GM21381 (cell line): ENCODE data around the gene GNL2.

ENCODE experiments used
- ATAC-seq: cut with Tn5 transposase; IDR thresholded peaks from one replicate; pipeline ENCODE4 v1.9.1; 2021; ENCODE audit warnings: mild to moderate bottlenecking, moderate library complexity; ENCODE audit not compliant: unreplicated experiment

Gene GNL2

DNA sequence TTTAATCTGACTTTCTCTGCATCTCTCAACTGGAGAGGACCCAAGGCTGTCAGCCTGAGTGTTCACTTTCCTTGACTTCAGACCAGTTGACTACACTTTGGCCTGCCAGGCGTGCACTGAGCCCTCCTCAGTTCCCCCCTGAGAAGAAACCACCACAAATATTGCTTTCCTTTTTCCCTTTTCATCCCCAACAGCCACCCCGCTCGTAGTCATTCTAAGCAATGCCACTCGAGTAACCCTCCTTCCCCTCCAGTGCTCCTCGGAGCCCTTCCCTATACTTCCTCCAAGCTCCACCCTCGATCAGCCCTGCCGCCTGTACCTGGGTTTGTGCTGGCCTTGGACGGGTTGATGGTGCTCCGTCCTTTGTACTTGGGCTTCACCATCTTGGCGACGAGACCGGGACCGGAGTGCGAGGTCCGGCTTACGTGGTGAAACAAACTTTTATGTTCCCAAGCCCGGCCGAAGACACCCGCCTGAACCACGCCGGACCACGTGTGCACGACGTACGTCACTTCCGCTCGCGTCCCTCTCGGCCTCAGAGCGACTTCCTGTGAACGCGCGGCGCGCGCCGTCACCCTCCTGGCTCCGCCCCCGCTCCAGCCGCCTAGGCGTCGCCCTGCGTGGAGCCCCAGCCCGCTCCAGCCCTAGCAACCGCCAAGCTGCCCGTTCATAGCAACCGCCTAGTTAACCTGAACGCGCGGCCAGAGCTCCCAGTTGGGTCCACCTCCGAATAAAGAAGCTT, at the start of gene GNL2:
TSS of gene GNL2 (minus strand) at position 498 of the 742 bp plus-strand sequence. CDS start at position 383, 115 bp downstream.
- ATAC-seq: peak; percentile 99

DNA sequence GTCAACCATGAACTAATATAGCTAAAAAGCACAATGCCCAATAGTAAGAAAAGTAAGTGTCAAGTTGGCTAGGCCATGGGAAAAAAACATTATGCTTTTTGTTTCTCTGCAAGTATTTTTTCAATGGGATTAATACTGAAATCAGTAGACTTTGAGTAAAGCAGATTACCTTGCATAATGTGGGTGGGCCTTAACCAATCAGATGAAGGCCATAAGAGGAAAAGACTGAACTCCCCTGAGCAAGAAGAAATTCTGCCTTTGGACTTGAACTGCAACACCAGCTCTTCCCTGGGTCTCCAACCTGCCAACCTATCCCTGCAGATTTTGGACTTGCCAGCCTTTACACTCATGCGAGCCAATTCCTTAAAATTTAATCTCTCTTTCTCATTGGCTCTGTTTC, 45.3 kb upstream of the GNL2 start:
- no peak for ATAC-seq

DNA sequence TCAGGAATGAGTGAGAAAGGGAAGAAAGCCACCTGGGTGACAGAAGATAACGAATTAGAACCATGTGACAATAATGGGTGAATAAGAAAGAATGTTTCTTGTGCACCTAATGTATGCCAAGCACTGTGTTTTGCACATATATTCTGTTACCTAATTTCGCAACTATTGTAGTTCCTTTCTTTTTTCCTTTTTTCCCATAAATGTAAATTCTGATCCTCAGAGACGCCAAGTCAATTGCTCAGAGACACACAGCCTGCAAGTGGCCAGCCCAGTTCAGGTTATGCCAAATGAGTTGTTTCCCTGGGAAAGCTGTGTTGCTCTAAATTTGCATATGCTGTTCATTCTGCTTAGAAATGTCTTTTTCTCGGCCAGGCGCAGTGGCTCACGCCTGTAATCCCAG, 40.7 kb upstream of the GNL2 start:
- ATAC-seq: no peak

DNA sequence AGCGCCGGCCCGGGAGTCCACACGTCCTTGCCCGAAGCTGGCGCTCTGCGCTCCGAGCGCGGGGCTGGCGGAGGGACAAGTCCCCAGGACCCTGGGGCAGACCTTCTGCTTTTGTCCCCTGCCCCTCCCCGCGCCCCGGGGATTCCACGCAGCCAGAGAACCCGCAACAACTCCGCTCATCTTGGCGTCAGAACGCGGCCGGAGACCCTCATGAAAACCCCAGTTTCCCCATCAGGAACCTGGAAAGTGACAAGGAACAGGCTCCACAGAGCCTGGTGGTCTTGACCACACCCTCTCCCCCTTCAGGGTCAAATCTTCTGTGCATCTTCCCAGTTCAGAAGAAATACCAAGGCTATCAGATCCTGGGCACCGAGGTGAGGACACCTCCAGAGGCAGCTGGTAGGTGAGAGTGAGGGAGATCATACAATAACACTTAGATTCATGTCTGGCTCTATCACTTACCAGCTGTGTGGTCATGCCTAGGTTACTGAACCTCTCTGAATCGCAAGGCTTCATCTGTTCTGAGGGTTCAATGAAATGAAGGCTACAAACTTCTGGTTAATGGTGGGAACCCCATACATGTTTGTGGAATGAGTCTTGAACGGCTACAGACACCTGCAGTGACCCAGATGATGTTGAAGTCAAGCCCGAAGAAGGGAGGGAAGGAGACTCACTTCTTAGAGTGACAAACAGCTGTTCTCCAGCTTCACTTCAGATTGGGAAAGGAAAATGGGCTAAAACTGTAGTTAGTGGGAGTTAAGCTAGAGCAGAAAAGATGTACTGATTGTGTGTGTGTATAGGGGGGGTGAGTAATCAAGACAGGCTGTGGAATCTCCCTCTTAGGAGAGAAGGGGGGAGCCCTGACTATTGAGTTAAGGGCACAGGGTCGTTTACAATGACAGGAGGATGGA, 39.5 kb upstream of the GNL2 start:
- ATAC-seq: no peak

DNA sequence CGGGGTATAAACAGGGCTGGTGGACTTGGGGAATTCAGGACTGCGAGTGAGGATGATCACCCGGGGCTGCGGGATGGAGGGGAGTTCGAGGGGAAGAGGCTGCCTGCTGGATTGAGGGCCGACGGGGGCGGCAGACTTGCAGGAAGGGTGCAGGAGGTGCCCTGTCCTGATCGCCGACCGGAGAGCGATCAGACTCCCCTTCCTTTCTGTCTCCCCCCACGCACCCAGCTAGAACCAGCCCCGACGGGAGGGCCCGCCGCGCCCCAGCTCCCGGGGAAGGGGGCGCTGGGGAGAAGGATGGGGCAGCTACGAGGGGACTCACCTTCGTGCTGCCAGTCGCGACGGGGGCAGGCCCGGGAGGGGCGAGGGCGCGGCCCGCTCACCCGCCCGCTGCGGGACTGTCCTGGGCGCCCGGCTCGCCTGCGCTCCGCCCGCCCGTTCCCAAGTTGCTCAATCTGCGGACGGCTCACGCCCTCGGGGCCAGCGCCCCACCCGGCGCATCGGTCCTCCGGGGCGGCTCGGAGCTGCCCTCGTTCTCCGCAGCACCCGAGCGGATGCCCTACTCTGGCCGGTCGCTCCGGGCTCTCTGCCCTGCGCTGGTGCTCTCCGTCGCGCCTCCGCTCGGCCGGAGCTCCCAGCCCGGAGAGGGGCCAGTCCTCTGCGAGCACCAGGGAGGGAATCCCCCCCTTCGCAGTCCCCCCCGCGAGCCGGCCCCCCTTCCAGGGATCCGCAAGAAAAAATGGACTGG, 38.7 kb upstream of the GNL2 start, which contains the start of gene RSPO1:
TSS of gene RSPO1 (minus strand) at position 649 of the 748 bp plus-strand sequence. CDS start 5,231 bp downstream, outside the sequence.
- ATAC-seq: no peak

DNA sequence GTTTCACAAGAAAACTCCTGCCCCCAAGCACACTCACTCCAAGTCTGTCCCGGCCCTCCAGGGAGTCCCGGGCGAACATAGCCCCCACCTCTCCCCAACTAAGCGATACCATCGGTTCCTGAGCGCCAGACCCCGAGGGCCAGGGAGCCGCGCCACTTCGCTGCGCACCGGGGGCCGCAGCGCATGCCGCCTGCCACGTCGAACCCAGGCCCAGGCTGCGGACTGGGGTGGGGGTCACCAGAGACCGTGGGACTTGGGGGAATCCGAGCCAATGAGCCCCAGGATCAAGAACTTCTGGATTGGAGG, 38.2 kb upstream of the GNL2 start:
- ATAC-seq: no peak

DNA sequence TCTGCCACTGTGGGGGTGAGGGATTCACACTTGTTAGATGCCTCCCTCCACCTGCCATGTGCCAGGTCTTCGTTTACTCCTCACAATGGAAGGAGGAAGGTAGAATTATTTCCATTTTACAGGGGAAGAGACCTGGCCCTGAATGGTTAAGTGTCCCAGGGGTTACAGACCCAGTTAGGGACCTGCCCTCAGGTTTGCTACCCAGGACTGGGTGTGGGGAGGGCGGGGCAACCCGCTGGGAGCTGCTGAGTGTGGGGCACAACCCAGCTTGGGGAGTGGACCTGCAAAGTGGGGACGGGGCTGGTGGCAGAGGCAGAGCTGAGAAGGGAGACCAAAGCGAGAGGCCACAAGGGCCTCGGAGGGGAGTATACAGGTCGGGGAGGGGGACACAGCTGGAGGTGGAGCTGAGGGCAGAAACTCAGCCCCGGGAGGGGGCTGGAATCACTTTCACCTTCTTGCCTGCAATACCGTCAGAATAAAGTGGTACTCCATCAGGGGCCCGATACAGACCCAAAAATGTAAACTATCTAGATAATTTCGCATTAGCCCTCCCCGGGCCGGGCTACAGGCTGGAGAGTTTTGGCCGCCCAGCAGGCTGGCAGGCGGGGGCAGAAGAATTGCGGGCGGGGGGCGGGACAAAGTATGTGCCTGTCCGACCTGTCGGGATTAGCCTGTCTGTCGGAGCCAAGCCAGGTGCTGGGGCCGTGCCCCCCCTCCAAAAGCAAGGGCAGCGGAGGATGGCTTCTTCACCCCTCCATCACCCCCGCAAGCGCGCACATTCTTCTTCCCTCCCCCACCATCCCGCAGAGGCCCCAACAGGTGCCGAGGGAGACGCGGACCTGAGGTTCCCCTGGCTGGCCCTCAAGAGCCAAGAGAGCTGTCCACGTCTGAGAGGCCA, 37.6 kb upstream of the GNL2 start:
- no peak for ATAC-seq

DNA sequence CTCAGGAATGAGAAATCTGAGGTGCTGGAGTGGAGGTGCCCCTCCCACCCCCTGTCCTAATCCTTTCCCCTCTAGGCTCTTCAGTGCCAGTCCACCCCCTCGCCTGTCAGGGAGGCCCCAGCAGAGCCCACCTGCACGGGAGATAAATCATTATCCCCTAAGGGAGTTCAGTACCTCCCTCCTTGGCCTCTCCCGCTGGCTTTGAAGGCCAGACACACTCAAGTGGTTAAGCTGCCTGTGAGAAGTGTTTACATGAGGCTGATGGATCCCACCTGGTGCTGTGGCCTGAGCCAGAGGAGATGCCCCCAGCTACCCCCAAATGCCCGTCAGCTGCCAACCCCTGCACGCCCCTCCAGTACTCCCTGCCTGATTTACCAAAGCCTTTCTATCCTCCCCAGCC, 35.3 kb upstream of the GNL2 start:
- no peak for ATAC-seq

DNA sequence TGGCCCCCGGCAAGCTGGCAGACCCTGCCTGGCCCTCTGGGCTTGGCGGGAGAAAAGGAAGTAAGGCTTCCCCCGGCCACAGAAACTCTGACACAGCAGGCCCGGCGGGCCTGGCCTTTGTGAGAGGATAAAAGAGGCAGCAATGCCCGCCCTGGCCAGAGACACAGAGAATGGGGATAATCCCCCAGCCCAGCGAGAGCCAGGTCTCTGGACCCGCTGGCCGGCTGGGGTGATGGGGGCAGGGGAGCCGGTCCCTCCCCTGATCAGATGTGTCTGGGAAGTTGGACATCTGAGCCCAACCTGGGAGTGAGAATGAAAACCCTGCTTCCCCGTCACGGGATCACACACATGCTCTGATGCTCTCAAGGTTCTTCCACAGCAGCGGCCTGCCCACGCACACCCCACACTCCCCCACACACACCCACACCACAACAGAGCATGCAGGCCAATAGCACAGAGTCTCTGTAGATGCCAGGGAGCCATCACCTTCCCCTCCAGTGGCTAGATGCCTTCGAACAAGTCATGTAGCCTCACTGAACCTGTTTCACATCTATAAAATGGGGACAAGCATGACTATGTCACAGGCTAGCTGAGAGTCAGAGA, 34.8 kb upstream of the GNL2 start:
- no peak for ATAC-seq

DNA sequence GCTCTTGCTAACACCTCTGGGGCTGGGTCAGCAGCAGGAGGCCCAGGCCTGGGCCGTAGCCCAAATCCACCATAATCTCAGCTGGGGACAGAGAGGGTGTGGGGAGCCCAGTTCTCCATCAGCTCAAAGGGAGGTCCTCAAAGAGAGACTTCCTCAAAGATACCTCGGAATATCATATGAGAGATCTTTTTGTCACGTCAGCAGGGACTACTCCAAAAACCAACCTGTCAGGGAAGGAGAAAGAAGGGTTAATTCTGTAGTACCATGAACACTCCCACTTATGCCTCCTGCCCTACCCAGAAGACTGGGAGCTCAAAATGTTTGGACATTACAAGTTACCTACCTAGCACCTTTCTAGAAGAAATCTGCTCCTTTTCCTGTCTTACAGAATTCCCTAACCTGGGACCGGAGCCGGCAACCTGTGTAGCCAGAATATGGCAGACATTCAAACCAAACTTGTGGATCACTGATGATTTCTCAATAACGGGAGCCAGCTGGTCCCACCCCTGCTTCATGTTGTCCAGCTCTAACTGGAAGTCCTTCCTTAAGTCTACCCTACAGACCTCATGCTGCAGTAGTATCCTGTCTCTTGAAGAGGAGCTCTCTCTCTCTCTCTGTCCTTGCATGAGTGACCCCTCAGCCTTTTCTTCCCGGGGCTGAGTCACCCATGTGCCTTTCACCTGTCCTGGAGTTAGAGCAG, 34.1 kb upstream of the GNL2 start:
- ATAC-seq: no peak

DNA sequence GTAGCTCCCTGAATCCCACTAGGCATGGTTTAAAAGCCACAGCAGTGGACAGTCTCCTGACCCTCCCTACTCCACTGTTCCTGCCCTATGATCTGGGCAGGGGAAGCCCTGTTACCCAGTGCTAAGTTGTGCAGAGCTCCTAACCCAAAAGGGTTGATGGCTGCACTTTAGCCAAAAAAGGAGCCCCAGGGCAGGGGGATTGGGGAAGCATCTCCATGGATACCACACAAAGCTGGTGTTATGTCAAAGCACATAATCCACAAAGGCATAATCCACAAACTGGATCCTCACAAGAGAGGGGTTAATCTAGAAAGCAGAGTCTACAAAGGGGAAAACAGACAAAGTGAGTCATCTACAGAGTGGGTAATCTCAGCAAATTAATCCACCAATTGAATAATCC, 33.3 kb upstream of the GNL2 start:
- no peak for ATAC-seq

DNA sequence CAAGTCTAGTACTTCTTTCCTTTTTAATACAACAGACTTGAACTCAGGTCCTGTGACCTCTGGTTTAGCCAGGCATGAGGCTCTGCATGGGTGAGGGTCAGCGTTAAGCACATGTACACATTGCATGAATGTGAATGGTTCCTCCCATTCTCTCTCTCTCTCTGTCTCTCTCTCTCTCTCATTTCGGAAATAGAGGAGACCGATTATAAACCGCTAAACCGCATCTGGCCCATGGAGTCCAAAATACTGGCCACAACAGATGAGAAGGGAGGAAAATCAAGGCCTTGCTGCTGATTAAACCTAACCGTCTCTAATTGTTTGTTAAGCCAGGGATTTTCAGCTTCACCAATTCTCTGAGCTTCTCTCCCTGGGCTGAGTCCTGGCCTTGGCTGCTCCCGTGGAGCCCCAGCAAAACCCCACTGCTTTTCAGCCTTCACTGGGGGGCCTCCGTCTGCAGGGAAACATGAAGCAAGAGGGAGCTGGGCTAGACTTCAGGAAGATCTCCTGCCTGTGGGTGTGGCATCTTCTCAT, 32.4 kb upstream of the GNL2 start:
- no peak for ATAC-seq

DNA sequence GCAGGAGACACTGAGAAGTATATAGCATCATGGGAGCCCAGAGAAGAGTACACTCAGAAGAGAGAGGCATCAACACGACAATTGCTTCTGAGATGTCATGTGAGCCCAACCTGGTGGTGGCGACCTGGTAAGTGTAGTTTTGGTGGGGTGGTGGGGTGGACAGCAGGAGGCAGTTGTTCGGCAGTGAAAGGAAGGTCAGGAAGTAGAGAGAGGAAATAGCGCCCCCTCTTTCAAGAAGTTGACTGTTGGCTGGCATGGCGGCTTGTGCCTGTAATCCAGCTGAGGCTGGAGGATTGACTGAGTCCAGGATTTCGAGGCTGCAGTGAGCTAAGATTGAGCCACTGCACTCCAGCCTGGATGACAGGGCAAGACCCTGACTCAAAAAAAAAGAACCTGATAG, 26.4 kb upstream of the GNL2 start:
- no peak for ATAC-seq

DNA sequence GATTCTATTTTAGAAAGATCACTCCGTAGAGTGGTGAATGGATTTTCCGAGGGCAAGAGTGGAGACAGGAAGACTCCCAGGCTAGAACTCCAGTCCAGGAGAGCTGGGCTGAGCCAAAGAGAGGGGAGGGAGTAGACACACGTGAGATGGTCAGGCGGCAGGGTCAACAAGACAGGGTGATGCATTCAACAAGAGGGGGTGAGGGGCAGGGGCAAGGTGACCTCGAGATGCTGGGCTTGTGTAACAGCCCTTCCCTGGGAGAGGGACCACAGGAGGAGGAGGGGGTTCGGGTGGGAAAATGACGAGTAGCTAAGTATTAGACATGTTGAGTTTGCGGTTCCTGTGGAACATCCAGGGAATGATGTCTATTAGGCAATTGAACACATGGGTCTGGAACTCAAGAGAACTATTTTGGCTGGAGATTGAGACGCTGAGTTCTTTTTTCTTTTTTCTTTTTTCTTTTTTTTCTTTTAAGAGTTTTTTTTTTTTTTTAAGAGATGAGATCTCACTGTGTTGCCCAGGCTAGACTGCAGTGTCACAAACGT, 25.7 kb upstream of the GNL2 start:
- ATAC-seq: no peak

DNA sequence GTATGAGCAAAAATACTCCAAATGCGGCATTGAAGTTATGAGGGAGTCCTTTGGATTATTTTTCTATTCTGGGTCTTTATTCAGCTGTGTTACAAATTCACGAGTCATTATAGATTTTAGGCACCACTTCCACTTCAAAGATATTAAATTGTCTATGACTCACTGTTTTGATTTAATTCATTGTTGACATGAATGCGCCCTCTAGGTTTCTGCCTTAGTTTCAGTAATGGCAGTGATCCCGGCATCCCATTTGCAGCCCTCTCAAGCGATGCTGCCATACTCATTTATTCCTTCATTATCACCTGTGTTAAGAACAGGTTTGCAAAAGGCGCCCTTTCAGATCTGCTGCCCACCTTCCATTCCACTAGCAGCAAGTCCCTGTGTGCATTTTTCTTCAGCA, 25.0 kb upstream of the GNL2 start:
- no peak for ATAC-seq

DNA sequence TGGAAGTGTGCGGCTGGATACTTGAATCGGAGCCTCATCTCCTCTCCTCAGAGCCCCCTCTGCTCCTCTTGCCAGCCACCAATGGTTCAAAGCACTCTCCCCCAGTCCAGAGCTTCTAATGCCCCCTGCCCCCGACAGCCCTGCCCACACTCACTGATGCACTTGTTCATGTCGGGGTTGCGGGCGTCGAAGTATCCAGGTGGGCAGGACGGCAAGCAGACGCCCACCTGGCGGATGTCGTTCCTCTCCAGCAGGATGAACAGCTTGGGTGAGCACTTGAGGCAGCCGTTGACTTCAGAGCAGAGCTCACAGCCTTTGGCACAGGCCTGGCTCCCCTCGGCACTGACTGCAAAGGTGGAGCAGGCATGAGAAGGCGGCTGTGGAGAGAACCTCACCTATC, 20.6 kb upstream of the GNL2 start:
- no peak for ATAC-seq

DNA sequence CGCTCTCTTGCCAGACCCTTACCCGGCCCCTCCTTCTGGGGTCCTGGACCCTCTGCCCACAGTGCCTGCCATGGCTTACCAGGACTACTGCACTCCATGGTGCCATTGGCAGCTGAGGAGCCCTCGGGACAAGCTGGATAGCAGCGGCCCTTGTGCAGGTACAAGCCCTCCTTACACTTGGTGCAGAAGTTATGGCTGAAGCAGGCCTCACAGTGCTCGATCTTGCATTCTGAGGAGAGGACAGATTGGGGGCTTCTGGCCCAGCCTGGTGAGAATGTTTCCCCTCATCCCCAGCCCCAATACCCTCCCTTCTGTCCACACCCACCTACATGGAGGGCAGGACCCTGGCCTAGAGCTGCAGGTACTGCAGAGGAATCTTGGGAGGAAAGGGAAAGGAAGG, 18.4 kb upstream of the GNL2 start:
- no peak for ATAC-seq

DNA sequence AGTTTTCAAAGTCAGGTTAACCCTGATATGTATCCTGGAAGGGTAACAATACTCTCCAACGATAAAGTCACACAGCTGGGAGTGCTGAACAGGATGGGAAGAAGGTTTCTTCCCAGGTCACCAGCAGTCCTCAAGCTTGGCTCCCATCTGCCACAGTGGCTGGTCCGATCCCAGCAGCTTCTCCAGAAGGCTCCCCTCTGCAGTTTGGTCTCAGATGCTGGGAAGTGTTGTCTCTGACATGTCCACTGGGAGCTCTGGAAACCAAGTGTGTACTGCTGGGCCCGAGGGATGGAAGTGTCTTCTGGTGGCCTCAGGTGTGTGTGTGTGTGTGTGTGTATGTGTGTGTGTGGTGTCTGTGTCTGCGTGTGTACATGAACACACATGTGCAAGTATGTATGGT, 16.4 kb upstream of the GNL2 start:
- ATAC-seq: no peak

DNA sequence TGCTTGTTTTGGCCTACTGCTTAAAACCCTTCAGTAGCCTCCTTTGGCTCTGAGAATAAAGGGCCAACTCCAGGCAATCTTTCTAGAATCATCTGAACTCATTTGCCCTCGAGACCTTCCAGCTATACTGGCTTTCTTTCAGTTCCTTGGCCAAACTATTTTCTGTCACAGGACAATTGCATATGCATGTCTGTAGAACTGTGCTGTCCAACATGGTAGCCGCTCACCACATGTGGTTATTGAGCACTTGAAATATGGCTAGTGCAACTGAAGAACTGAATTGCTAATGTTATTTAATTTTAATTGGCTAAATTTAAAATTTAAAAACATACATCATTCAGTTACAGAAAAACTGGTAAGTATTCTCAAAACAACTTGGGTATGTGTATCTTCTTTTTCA, 14.3 kb upstream of the GNL2 start:
- no peak for ATAC-seq
